SU-DHL-6 (cell line): ENCODE results near the gene ASCC2.

ENCODE experiments used
- CTCF ChIP-seq: fragments of 200-600 bp; sonication (generic); IDR thresholded peaks from one replicate; pipeline ENCODE4 v1.5.1; 2017; ENCODE audit warnings: antibody characterized with exemption, mild to moderate bottlenecking, low read length, moderate library complexity; ENCODE audit not compliant: insufficient read depth, poor library complexity, severe bottlenecking
- EZH2phosphoT487 ChIP-seq: fragments of 200-600 bp; sonication (generic), shearing (Covaris generic); conservative IDR thresholded peaks from 2 replicates; pipeline ENCODE4 v1.6.1; 2018; ENCODE audit warnings: mild to moderate bottlenecking, antibody characterized with exemption, low read length, moderate library complexity, mixed read lengths

DNA sequence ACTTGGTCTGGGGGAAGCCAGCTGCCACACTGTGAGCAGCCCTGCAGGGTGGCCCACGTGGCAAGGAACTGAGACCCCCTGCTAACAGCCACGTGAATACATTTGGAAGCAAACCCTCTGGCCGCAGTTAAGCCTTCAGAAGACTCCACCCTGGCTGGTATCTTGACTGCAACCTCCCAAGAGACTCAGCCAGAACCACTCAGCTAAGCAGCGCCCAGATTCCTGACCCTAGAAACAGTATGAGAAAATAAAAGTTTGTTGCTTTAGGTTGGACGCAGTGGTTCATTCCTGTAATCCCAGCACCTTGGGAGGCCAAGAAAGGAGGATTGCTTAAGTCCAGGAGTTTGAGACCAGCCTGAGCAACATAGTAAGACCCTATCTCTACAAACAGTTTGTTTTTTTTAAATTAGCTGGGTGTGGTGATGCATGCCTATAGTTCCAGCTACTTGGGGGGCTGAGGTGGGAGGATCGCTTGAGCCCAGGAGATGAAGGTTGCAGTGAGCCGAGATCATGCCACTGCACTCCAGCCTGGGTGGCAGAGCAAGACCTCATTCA, 79.9 kb downstream of the ASCC2 start:
- TF ChIP-seq CTCF (no peak), EZH2phosphoT487 (no peak)
